IPS DF 19.7 (cell line): ENCODE results near the gene UBAP1.
"Not testable (repeated sequence)": the region's sequence is repeated elsewhere in the genome, so short reads cannot be mapped to it uniquely, and the experiment has no call there.

Source experiments
- DNase-seq: peaks from one replicate; pipeline ENCODE4 v3.0.0-alpha.2; 2013; ENCODE audit warnings: low read depth, low spot score

Gene UBAP1

GRCh38 chr9:34224349-34224748, 45.5 kb downstream of the UBAP1 start:
- no peak for DNase-seq

GRCh38 chr9:34226144-34226760, 47.4 kb downstream of the UBAP1 start:
- not testable (repeated sequence) for DNase-seq

GRCh38 chr9:34227445-34227844, 48.6 kb downstream of the UBAP1 start:
- no peak for DNase-seq

- DNase-seq, result no peak
These were observed 51.7 kb downstream of the UBAP1 start for GRCh38 chr9:34230556-34230955.

- DNase-seq, result no peak
These were observed 53.4 kb downstream of the UBAP1 start for GRCh38 chr9:34232201-34232600.

GRCh38 chr9:34233672-34234071, 54.8 kb downstream of the UBAP1 start:
- DNase-seq, result no peak

- DNase-seq, result no peak
These were observed 59.0 kb downstream of the UBAP1 start for GRCh38 chr9:34237836-34238235.

- DNase-seq, result no peak
These were observed 61.2 kb downstream of the UBAP1 start for GRCh38 chr9:34240006-34240405.

GRCh38 chr9:34242830-34243229, 64.0 kb downstream of the UBAP1 start:
- no peak for DNase-seq

GRCh38 chr9:34245212-34245611, 66.4 kb downstream of the UBAP1 start:
- not testable (repeated sequence) for DNase-seq

- DNase-seq, result no peak
These were observed 67.6 kb downstream of the UBAP1 start for GRCh38 chr9:34246453-34246852.

- not testable (repeated sequence) for DNase-seq
These were observed 68.9 kb downstream of the UBAP1 start for GRCh38 chr9:34247782-34248181.

GRCh38 chr9:34249274-34249673, 70.4 kb downstream of the UBAP1 start:
- no peak for DNase-seq

GRCh38 chr9:34250721-34251120, 71.9 kb downstream of the UBAP1 start:
- DNase-seq, result no peak

- no peak for DNase-seq
These were observed 73.2 kb downstream of the UBAP1 start for GRCh38 chr9:34252016-34252415.

- peak; percentile 17 for DNase-seq
These were observed 74.0 kb downstream of the UBAP1 start for GRCh38 chr9:34252670-34253459.

GRCh38 chr9:34253460-34253837, 74.6 kb downstream of the UBAP1 start:
- no peak for DNase-seq

GRCh38 chr9:34254141-34254913, 75.5 kb downstream of the UBAP1 start:
- no peak for DNase-seq

- DNase-seq, result no peak
These were observed 76.4 kb downstream of the UBAP1 start for GRCh38 chr9:34254966-34255825.

GRCh38 chr9:34256104-34256503, 77.3 kb downstream of the UBAP1 start:
- DNase-seq, result no peak

GRCh38 chr9:34256987-34257585, 78.2 kb downstream of the UBAP1 start:
- DNase-seq, result no peak
